DOHH2 (cell line): ENCODE measurements around the gene DDX51.

Source experiments
- CTCF ChIP-seq: fragments of 200-600 bp; sonication (generic); IDR thresholded peaks from one replicate; pipeline ENCODE4 v1.5.1; 2014; ENCODE audit warnings: antibody characterized with exemption, mild to moderate bottlenecking, low read depth, low read length; ENCODE audit not compliant: poor library complexity, severe bottlenecking
- EZH2phosphoT487 ChIP-seq: fragments of 200-600 bp; sonication (generic); IDR thresholded peaks from 2 replicates; pipeline ENCODE4 v1.6.1; 2017; ENCODE audit warnings: borderline replicate concordance, mild to moderate bottlenecking, antibody characterized with exemption, low read length, moderate library complexity, mixed read lengths

GRCh38 chr12:132186208-132186856 is 42.2 kb upstream of the DDX51 start:
- no peak for TF ChIP-seq CTCF
- no peak for TF ChIP-seq EZH2phosphoT487
